Body of pancreas (tissue), 4 donors: ENCODE measurements around the gene TPSB2.
"Not testable (repeated sequence)": the region's sequence is repeated elsewhere in the genome, so short reads cannot be mapped to it uniquely, and the experiment has no call there.

ENCODE experiments used
- CTCF ChIP-seq, 7 experiments: fragments of 450-650 bp in 4 of 7; fragments of 200-600 bp in 3 of 7; sonication (generic) in 3 of 7; IDR thresholded peaks; one replicate each; pipeline ENCODE4 v1.5.1; 2016 to 2019; ENCODE audit warnings: antibody characterized with exemption in 7 of 7
- POLR2A ChIP-seq, 3 donors: fragments of 450-650 bp; IDR thresholded peaks; one replicate each; pipeline ENCODE4 v1.6.1; 2016; ENCODE audit warnings: antibody characterized with exemption in 3 of 3, mild to moderate bottlenecking in 2 of 3

DNA sequence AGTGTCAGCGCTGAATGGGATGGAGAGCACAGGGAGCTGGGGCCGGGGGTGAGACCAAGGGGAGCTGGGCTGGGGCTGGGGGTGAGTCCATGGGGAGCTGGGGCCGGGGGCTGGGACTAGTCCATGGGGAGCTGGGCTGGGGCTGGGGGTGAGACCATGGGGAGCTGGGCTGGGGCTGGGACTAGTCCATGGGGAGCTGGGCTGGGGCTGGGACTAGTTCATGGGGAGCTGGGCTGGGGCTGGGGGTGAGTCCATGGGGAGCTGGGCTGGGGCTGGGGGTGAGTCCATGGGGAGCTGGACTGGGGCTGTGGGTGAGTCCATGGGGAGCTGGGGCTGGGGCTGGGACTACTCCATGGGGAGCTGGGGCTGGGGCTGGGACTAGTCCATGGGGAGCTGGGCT is 24.8 kb upstream of the TPSB2 start:
- TF ChIP-seq POLR2A, CTCF (IDR thresholded peaks at IDR 0.05): not testable (repeated sequence)
